GM12878 (cell line): Measurements from ENCODE around the gene LMO7. TPM values are rescaled to one million over a fixed set of nuclear protein-coding genes. Genes with fewer than 3 reads are reported as not detected.
A peak's percentile ranks its signal among the peaks of the same experiment; 100 is the strongest.

ENCODE experiments used
- ATF7 ChIP-seq: fragments of 450-650 bp; IDR thresholded peaks from 2 replicates; pipeline ENCODE4 v1.6.1; 2016; ENCODE audit warnings: low read depth, mild to moderate bottlenecking
- DPF2 ChIP-seq: fragments of 450-650 bp; IDR thresholded peaks from 2 replicates; pipeline ENCODE4 v1.6.1; 2017; ENCODE audit warnings: mild to moderate bottlenecking
- ESRRA ChIP-seq: IDR thresholded peaks from 2 replicates; pipeline ENCODE4 v1.6.1; 2012; ENCODE audit warnings: mild to moderate bottlenecking, low read length, improper control_type of control experiment
- ETV6 ChIP-seq, 2 experiments: fragments of 450-650 bp in 1 of 2; IDR thresholded peaks in 1 of 2; conservative IDR thresholded peaks in 1 of 2; 2 replicates each; pipeline ENCODE4 v1.6.1; 2014; ENCODE audit warnings: antibody characterized with exemption in 1 of 2, borderline replicate concordance in 1 of 2, low read depth in 1 of 2, mild to moderate bottlenecking in 1 of 2, moderate library complexity in 1 of 2
- IKZF1 ChIP-seq: fragments of 450-650 bp; conservative IDR thresholded peaks from 2 replicates; pipeline ENCODE4 v1.6.1; 2017; ENCODE audit warnings: antibody characterized with exemption, mild to moderate bottlenecking
- IKZF2 ChIP-seq, 2 experiments: fragments of 450-650 bp; IDR thresholded peaks; 2 replicates each; pipeline ENCODE4 v1.6.1; 2017; ENCODE audit warnings: mild to moderate bottlenecking in 2 of 2, moderate library complexity in 2 of 2
- KAT2A ChIP-seq: conservative IDR thresholded peaks from 2 replicates; pipeline ENCODE4 v1.6.1; 2011; ENCODE audit warnings: low read depth, low read length; ENCODE audit not compliant: control insufficient read depth
- MAX ChIP-seq: IDR thresholded peaks from 2 replicates; pipeline ENCODE4 v1.6.1; 2012; ENCODE audit warnings: low read depth, low read length, improper control_type of control experiment
- MEF2B ChIP-seq: fragments of 450-650 bp; IDR thresholded peaks from 2 replicates; pipeline ENCODE4 v1.6.1; 2018; ENCODE audit warnings: mild to moderate bottlenecking, moderate library complexity; ENCODE audit not compliant: partially characterized antibody, poor library complexity, severe bottlenecking
- MLLT1 ChIP-seq: fragments of 450-650 bp; IDR thresholded peaks from 2 replicates; pipeline ENCODE4 v1.6.1; 2016; ENCODE audit warnings: mild to moderate bottlenecking
- MYB ChIP-seq: fragments of 150-350 bp; IDR thresholded peaks from 2 replicates; pipeline ENCODE4 v1.6.1; 2014; ENCODE audit warnings: mild to moderate bottlenecking, low read depth, low read length, borderline replicate concordance
- PAX8 ChIP-seq: fragments of 450-650 bp; IDR thresholded peaks from 2 replicates; pipeline ENCODE4 v1.6.1; 2017; ENCODE audit warnings: mild to moderate bottlenecking, moderate library complexity
- PBX3 ChIP-seq: IDR thresholded peaks from 2 replicates; pipeline ENCODE4 v1.6.1; 2011; ENCODE audit warnings: mild to moderate bottlenecking, low read depth, low read length, moderate library complexity; ENCODE audit not compliant: insufficient replicate concordance
- RBBP5 ChIP-seq: fragments of 200-600 bp; sonication (generic); conservative IDR thresholded peaks from 2 replicates; pipeline ENCODE4 v1.6.1; 2016
- RELA ChIP-seq: fragments of 450-650 bp; IDR thresholded peaks from 2 replicates; pipeline ENCODE4 v1.8.0; 2014; ENCODE audit warnings: borderline replicate concordance; ENCODE audit not compliant: partially characterized antibody
- RFX5 ChIP-seq: IDR thresholded peaks from 2 replicates; pipeline ENCODE4 v1.6.1; 2011; ENCODE audit warnings: low read depth, low read length, improper control_type of control experiment
- RUNX3 ChIP-seq: IDR thresholded peaks from 2 replicates; pipeline ENCODE4 v1.6.1; 2012; ENCODE audit warnings: low read length, inconsistent platforms
- SMC3 ChIP-seq: IDR thresholded peaks from 2 replicates; pipeline ENCODE4 v1.6.1; 2011; ENCODE audit warnings: low read length, improper control_type of control experiment, borderline replicate concordance
- SUZ12 ChIP-seq: fragments of 200-600 bp; sonication (generic); IDR thresholded peaks from one replicate; pipeline ENCODE4 v1.6.1; 2018; ENCODE audit warnings: antibody characterized with exemption, mild to moderate bottlenecking; ENCODE audit not compliant: unreplicated experiment
- TCF12 ChIP-seq: IDR thresholded peaks from 2 replicates; pipeline ENCODE4 v1.6.1; 2011; ENCODE audit warnings: low read depth, mild to moderate bottlenecking, low read length
- TCF7 ChIP-seq: IDR thresholded peaks from 2 replicates; pipeline ENCODE4 v1.6.1; 2014; ENCODE audit warnings: antibody characterized with exemption, borderline replicate concordance
- USF1 ChIP-seq: IDR thresholded peaks from 2 replicates; pipeline ENCODE4 v1.6.1; 2011; ENCODE audit warnings: borderline replicate concordance, low read depth, mild to moderate bottlenecking, moderate library complexity, mixed read lengths, low read length; ENCODE audit not compliant: insufficient read depth; ENCODE audit errors: extremely low read length
- ZBTB11 ChIP-seq: fragments of 450-650 bp; formaldehyde crosslinking; IDR thresholded peaks from 2 replicates; pipeline ENCODE4 v1.5.0; 2022; ENCODE audit warnings: mild to moderate bottlenecking, missing genetic modification characterization
- ZNF207 ChIP-seq: fragments of 450-650 bp; IDR thresholded peaks from 2 replicates; pipeline ENCODE4 v1.6.1; 2014; ENCODE audit warnings: antibody characterized with exemption, mild to moderate bottlenecking, borderline replicate concordance
- polyA plus RNA-seq, 11 experiments: library from polyadenylated mRNA; depleted of rRNA in 4 of 11; unstranded in 6 of 11; stranded (reverse) in 5 of 11; fragments of >200 nt; fragmentation: Nextera tagmentation in 4 of 11; fragmentation: Illumina TruSeq in 1 of 11; extraction: Ambion mirVana in 4 of 11; extraction: Trizol in 1 of 11; gene quantifications; 1 replicate in 1 of 11; 2 replicates in 10 of 11; pipeline versions ENCODE4 v1.2.1 to v1.2.3, GENCODE V29; 2011 to 2016; ENCODE audit warnings: inconsistent platforms in 2 of 11, missing spikeins in 2 of 11, low read depth in 1 of 11
- total RNA-seq, 4 experiments: library from RNA; depleted of rRNA in 3 of 4; stranded (reverse); fragments of >200 nt in 3 of 4; fragmentation: Illumina TruSeq in 1 of 4; extraction: Trizol in 1 of 4; gene quantifications; 2 replicates each; pipeline versions ENCODE4 v1.2.1 to v1.2.3, GENCODE V29; 2013 to 2021

LMO7 gene
- total and polyA plus RNA-seq, 10 of the 15 experiments (the other 5 are each of a cell fraction or from before 2014, with no cell fraction given): 8.5 to 67.8 (median 36.8) TPM

- peak; percentile 76 for TF ChIP-seq MEF2B
- TF ChIP-seq PAX8: no peak
- TF ChIP-seq KAT2A: no peak
- no peak for TF ChIP-seq ESRRA
- no peak for TF ChIP-seq ZBTB11
- no peak for TF ChIP-seq TCF12
- TF ChIP-seq DPF2: no peak
- TF ChIP-seq ETV6 (conservative IDR thresholded peaks at IDR 0.05 in 1 of 2, IDR thresholded peaks at IDR 0.05 in 1 of 2; ENCODE audit: borderline replicate concordance in 1 of 2, low read depth in 1 of 2): no peak
- TF ChIP-seq IKZF1: 0 out of 2 replicates have a peak, but pooled peaks have one; percentile 24
- TF ChIP-seq TCF7: no peak
- TF ChIP-seq PBX3: no peak
- no peak for TF ChIP-seq ZNF207
- 0 out of 2 replicates have a peak, but pooled peaks have one; percentile 44 for TF ChIP-seq MLLT1
- no peak for TF ChIP-seq RFX5
- no peak for TF ChIP-seq USF1
- TF ChIP-seq MAX: no peak
- peak; percentile 51 to 58; a peak in 3 of 4 replicates for TF ChIP-seq IKZF2 (IDR thresholded peaks at IDR 0.05)
- no peak for TF ChIP-seq MYB
- peak; percentile 51 for TF ChIP-seq RUNX3
- TF ChIP-seq RBBP5: no peak
- TF ChIP-seq ATF7: peak; percentile 30; the same call in 1 of the 2 replicates
- no peak for TF ChIP-seq SUZ12
- no peak for TF ChIP-seq RELA
- no peak for TF ChIP-seq SMC3
These were observed 151.3 kb downstream of the LMO7 start (continued) for GRCh38 chr13:75787249-75787928.
